HUES48 (cell line): Measurements from ENCODE around the gene BRWD1.

Experiments used
- H3K27ac ChIP-seq: one replicate; pipeline ENCODE4 v1.7.0; 2013; ENCODE audit warnings: low read depth, low read length, inconsistent platforms
- H3K27me3 ChIP-seq: 2 replicates; pipeline ENCODE4 v1.6.1; 2013; ENCODE audit warnings: mild to moderate bottlenecking, low read length; ENCODE audit not compliant: control insufficient read depth, insufficient read depth
- H3K36me3 ChIP-seq: 2 replicates; pipeline ENCODE4 v1.6.1; 2013; ENCODE audit warnings: low read length; ENCODE audit not compliant: control insufficient read depth, insufficient read depth
- H3K4me1 ChIP-seq: 2 replicates; pipeline ENCODE4 v1.6.1; 2013; ENCODE audit warnings: mild to moderate bottlenecking, low read length; ENCODE audit not compliant: control insufficient read depth, insufficient read depth
- H3K4me3 ChIP-seq: 2 replicates; pipeline ENCODE4 v1.5.1; 2013; ENCODE audit warnings: mild to moderate bottlenecking, low read depth, low read length
- H3K9ac ChIP-seq: 2 replicates; pipeline ENCODE4 v1.6.1; 2013; ENCODE audit warnings: mild to moderate bottlenecking, low read depth, low read length, moderate library complexity
- H3K9me3 ChIP-seq: 2 replicates; pipeline ENCODE4 v1.6.1; 2013; ENCODE audit warnings: low read length; ENCODE audit not compliant: control insufficient read depth, insufficient read depth

Gene BRWD1

DNA sequence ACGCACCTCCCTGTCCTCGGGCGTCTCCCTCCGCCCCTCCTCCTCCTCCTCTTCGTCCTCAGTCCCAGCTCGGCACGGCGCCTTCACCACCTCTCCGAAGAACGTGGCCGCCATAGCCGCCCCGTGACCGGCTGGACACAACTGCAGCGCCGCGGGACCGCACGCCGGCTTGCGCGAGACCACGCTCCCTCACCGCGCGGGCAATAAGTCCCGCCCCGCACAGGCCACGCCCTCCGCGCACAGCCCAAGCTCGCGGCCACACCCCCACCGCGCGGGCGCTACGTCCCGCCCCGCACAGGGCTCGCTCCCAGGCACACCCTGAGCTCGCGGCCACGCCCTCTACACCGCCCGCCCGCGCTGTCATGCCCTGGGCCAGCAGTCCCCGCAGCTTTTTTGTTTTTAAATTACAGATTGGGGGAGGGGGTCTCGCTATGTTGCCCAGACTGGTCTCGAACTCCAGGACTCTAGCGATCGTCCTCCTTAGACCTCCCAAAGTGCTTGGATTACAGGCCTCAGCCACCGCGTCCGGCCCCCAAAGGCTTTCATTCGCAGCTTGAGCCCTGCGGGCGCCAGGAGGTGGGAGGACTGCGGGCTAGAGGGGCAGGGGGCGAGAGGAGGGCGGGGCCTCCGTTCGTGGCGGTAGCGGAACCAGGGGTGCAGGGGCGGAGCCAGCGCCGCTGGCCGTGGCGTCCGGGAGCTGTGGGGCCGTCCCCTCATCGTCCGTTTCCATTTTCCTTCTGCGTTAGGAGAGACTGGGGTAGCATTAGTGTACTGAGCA is 130.0 kb downstream of the BRWD1 start, which contains the start of gene PSMG1:
Gene PSMG1 (minus strand): TSS at position 180 of the 778 bp plus-strand sequence. CDS start 66 bp downstream, at position 114.
- H3K27me3 ChIP-seq = no peaks in the 10 kb centered on the region; the same call in 1 of the 2 replicates
- H3K4me3 ChIP-seq = peak within 1 kb of the TSS; percentile 95
- peak within 1 kb of the TSS; percentile 89 for H3K27ac ChIP-seq
- H3K9me3 ChIP-seq = no peaks in the 10 kb centered on the region
- peaks cover 24% of the 10 kb centered on the region for H3K36me3 ChIP-seq
- peak within 1 kb of the TSS; percentile 97 for H3K9ac ChIP-seq
- peaks cover 51% of the 10 kb centered on the region for H3K4me1 ChIP-seq

- Histone ChIP-seq H3K9me3 (no peaks in the 10 kb centered on the region), H3K4me1 (peaks cover 46% of the 10 kb centered on the region), H3K27ac (peak overlapping the region; percentile 89), H3K9ac (peak overlapping the region; percentile 97), H3K4me3 (peak overlapping the region; percentile 95), H3K27me3 (no peaks in the 10 kb centered on the region; the same call in 1 of the 2 replicates), H3K36me3 (peaks cover 32% of the 10 kb centered on the region)
These were observed 130.8 kb downstream of the BRWD1 start for GRCh38 chr21:39182484-39183271.

GRCh38 chr21:39182016-39182415 is 131.4 kb downstream of the BRWD1 start:
- Histone ChIP-seq H3K9ac (0 out of 2 replicates have a peak overlapping the region, but pooled peaks have one; percentile 97), H3K4me3 (peak overlapping the region; percentile 95), H3K36me3 (peaks cover 39% of the 10 kb centered on the region), H3K9me3 (no peaks in the 10 kb centered on the region), H3K4me1 (peaks cover 41% of the 10 kb centered on the region), H3K27ac (no peak overlapping the region), H3K27me3 (no peaks in the 10 kb centered on the region; the same call in 1 of the 2 replicates)

- H3K4me3 ChIP-seq = peak overlapping the region; percentile 95; the same call in 1 of the 2 replicates
These were observed 132.1 kb downstream of the BRWD1 start for GRCh38 chr21:39181205-39181818.

DNA sequence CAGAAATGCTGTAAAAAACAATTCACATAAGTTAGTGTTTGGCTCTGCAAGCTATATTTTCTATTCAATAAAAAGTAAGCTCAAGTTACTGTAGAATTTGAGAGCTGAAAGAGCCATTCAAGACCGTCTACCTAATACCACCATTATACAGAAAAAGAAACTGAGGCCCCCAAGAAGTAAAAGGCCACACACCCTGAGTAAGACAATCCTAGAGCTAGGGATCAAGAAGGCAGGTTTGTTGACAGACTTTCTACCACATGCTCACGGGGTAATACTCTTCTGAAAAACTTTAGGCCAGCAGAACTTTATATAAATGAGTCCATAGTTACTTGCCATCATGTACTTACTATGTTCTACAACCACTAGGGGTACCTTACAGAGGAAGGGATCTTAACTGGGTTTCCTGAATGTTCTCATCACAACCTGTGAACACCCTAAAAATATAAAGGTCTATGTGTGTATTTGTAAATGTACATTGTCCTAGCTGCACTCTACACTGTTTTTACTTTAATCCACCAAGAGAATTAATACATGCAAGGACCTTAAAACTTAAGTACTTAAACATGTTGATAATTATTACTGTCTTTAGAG is 132.9 kb downstream of the BRWD1 start:
- no peaks in the 10 kb centered on the region; the same call in 1 of the 2 replicates for H3K27me3 ChIP-seq
- H3K27ac ChIP-seq = no peak overlapping the region
- H3K9ac ChIP-seq = no peak overlapping the region
- peaks cover 54% of the 10 kb centered on the region for H3K36me3 ChIP-seq
- H3K4me3 ChIP-seq = no peak overlapping the region
- peaks cover 26% of the 10 kb centered on the region for H3K4me1 ChIP-seq
- no peaks in the 10 kb centered on the region for H3K9me3 ChIP-seq

More at GRCh38 chr21:39181205-39181818, 132.1 kb downstream of the BRWD1 start:
- Histone ChIP-seq H3K27ac (no peak overlapping the region), H3K9me3 (no peaks in the 10 kb centered on the region), H3K9ac (no peak overlapping the region), H3K27me3 (no peaks in the 10 kb centered on the region; the same call in 1 of the 2 replicates), H3K4me1 (peaks cover 34% of the 10 kb centered on the region), H3K36me3 (peaks cover 46% of the 10 kb centered on the region)

GRCh38 chr21:39178421-39178820 is 135.0 kb downstream of the BRWD1 start:
- peaks cover 12% of the 10 kb centered on the region for H3K4me1 ChIP-seq
- peaks cover 72% of the 10 kb centered on the region for H3K36me3 ChIP-seq
- no peak overlapping the region for H3K27ac ChIP-seq
- H3K9ac ChIP-seq = no peak overlapping the region
- no peak overlapping the region for H3K4me3 ChIP-seq
- H3K27me3 ChIP-seq = no peaks in the 10 kb centered on the region; the same call in 1 of the 2 replicates
- H3K9me3 ChIP-seq = no peaks in the 10 kb centered on the region

DNA sequence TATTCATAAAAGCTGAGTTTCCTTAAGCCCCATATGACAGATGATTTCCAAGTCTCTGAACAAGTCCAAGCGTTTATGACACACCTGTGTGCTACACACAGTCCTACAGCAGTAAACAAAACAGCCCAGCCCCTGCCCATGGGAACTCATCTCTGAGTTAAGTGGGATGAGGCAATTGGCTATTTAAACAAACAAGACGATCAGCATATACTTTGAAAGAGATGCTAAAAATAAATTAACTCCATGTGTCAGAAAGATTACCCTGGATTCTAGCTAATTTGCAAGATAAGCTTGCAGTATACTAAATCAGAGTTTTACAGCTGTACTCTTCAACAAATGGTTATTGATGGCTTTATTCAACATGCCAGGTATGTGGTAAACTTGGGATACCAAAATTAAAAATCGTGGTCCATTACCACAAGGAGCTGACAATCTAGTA is 137.1 kb downstream of the BRWD1 start:
- Histone ChIP-seq H3K27me3 (no peaks in the 10 kb centered on the region), H3K9me3 (no peaks in the 10 kb centered on the region), H3K36me3 (peaks cover 85% of the 10 kb centered on the region), H3K27ac (no peak overlapping the region), H3K4me3 (no peak overlapping the region), H3K9ac (no peak overlapping the region), H3K4me1 (no peaks in the 10 kb centered on the region)

- Histone ChIP-seq H3K4me1 (no peaks in the 10 kb centered on the region), H3K27me3 (no peaks in the 10 kb centered on the region), H3K4me3 (no peak overlapping the region), H3K9ac (no peak overlapping the region), H3K9me3 (no peaks in the 10 kb centered on the region), H3K27ac (no peak overlapping the region), H3K36me3 (peaks cover 87% of the 10 kb centered on the region)
These were observed 137.8 kb downstream of the BRWD1 start for GRCh38 chr21:39175665-39176064.

DNA sequence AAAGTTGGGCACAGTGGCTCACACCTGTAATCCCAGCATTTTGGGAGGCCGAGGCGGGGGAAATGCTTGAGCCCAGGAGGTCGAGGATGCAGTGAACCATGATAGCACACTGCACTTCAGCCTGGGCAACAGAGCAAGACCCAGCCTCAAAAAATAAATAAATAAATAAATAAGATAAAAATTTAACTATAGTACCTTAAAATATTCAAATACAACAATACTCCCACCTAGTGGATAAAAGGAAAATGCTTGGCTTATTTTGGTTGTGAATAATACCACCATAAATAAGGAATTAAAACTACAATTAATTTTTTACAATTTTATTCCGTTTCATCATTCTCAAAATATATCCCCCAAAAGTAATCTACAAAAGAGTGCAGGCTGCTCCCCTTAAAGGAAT is 138.3 kb downstream of the BRWD1 start:
- Histone ChIP-seq H3K36me3 (peaks cover 82% of the 10 kb centered on the region), H3K9ac (no peak overlapping the region), H3K4me1 (no peaks in the 10 kb centered on the region), H3K27ac (no peak overlapping the region), H3K9me3 (no peaks in the 10 kb centered on the region), H3K27me3 (no peaks in the 10 kb centered on the region), H3K4me3 (no peak overlapping the region)
